Renal cortex interstitium (tissue), 11 donors: ENCODE data around the gene NCOR2. TPM values are rescaled to one million over a fixed set of nuclear protein-coding genes. Genes with fewer than 3 reads are reported as not detected.

ENCODE experiments used
- DNase-seq, 11 donors: peaks; one replicate each; pipeline ENCODE4 v3.0.0-alpha.2; 2013; ENCODE audit warnings: low read depth in 9 of 11, low spot score in 4 of 11; ENCODE audit errors: extremely low read depth in 1 of 11
- polyA plus RNA-seq, 3 donors: library from polyadenylated mRNA; unstranded; fragments of 120-200 nt; gene quantifications; one replicate each; pipeline ENCODE4 v1.2.1, GENCODE V29; 2013; ENCODE audit not compliant: insufficient read length in 3 of 3

The NCOR2 gene
- polyA plus RNA-seq, 3 donors = 62.7 to 106 (median 87.2) TPM

DNA sequence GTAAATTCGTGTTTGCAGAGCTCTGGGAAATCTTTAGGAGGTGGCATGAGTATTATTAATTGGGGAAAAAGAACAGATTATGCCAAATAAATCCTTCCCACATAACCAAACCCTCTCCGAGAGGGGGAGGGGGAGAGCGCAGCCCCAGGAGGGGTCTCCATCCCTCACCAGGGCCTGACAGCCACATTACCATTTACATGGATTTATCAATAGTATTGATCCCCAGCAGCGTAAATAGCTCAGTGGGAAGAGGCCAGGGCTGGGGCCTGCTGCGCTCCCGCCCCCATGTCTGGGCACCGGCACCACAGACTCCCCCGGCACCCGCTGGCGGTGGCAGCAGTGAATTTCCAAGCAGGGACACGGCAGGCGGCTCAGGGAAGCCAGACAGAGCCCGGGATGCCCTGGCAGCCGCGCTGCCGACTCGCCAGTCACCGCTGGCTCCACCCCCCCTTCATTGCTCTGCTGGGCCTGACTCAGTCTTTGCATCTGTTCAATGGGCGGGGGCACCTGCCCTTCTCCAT lies 2.4 kb downstream of the NCOR2 start:
- no peak for DNase-seq

DNA sequence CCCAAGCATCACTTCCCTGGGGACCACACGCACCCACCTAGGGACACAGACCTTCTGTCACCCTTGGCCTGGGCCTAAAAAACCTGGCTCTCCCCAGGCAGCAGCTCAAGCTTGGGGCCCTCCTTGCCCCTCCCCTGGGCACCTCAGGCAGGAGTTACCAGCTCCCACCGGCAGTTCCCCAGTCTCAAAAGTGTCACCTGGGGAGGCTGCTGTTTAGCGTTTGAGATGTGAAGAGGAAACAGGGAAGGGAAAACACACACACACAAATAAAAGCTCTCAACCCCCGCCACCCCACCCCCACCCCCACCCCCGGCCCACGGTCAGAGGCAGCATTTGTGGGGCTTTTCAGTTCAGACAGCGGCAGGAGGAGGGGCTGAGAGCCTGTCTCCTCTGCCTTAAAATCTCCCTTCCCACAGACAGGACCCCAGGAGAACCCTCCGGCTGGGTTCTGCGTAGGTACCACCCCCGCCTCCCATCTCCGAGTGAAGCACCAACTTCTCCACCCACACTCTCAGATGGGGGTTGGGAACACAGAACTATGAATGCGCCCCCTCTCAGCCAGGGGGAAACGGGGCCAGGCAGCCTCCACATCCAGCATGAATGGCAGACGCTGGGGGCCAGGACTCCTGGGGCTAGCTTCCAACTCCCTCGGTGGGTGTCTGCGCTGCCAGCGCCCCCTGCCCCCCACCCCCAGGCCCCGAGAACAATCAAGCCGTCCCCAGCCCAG lies 3.0 kb downstream of the NCOR2 start:
- DNase-seq = no peak

DNA sequence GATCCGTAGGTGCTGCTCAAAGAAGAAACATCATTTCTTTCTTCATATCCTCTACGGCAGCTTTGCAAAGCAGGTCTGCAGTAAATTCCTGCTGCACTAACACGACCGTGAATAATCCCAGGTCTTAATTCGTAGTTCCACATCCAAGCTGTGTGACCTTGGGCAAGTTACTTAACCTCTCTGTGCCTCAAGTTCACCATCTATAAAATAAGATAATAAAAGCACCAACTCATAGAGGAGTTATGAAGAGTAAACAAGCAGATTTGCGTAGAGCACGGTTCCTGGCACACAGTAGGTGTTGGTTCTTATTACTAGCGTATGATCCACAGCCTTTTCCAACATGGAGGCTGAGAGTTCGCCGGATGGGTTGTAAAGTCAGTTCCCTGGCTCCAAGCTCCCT lies 3.6 kb downstream of the NCOR2 start:
- no peak for DNase-seq

DNA sequence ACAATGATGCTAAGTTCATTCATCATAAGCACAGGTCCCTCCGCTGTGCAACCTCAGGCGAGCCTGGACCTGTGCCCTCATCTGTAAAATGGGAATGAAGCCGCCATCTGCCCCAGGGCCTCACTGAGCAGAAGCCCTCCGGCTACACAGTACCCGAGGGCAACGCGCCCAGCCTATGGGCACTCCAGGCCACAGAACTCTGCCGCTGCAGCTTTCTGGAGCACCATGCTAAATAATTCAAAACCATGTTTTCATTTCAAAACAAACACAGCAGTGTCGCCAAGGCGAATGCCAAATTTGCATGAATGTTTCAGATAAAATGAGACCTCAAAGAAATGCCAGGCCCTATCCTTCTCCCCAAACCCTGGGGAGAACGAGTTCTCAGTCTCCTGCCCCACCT lies 4.0 kb downstream of the NCOR2 start:
- DNase-seq = no peak

DNA sequence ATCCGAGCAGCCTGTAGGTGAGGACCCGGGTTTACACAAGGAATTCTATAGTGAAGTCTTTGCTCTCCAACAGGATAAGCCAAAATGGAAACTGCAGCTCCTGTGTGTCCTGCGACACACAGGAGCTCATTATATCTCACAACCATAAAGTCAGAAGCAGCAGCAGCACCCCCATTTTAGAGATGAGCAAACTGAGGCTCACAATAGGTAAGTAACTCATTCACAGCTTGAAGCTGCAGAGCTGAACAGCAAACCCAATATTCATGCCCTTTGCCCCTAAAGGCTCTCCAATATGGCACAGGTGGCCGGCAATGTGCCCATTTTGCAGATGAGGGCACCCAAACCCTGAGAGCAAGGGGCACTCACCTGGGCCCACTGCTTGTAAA lies 4.6 kb downstream of the NCOR2 start:
- DNase-seq = no peak

DNA sequence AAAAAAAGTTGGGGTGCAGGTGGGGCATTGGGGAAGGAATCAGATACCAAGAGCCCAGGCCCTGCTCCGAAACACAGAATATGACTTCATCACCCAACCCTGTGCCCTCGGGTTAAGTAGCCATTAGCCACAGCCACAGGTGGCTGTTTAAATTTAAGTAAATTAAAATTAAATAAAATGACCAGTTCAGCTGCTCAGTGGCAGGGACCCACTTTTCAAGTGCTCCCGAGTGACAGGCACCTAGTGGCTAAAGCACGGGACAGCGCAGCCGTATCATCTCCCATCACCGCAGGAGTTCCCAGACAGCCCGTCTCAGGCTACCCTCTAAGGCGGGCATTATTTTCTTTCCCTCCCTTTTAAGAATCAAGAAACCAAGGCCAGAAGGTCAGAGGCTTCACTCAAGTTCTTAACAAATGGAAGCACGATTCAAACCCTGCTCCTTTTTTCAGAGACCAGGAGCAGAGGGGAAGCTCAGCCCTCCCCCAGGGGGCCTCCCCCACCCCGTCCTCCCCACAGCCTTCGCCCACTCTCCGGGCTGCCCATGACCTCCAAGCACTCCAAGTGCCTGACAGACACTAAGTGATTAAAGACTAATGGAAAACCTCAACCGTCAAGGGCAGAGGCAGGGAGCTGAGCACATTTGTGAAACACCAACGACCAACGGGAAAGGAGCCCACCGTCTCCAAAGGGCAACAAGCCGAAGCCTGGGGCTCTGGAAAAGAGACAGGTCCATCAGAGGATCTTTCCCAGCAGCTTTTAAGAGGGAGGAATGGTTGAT lies 5.2 kb downstream of the NCOR2 start:
- no peak for DNase-seq

DNA sequence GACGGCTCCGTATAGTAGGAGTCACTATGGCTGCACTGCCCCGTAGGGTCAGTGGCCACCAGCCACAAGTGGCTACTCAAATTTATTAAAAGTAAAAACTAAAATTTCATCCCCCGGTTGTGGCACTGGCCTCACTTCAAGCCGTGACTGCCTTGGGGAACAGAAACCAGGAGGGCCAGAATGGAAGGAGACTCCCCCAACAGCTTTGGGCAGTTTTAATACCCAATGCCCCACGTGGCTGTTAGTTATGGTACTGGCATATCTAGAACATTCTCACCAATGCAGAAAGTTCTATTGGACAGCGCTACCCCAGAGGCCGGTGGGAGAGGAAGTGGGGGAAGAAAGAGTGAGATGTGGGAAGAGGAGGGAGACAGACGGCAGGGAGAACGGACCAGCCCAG lies 6.2 kb downstream of the NCOR2 start:
- no peak for DNase-seq

DNA sequence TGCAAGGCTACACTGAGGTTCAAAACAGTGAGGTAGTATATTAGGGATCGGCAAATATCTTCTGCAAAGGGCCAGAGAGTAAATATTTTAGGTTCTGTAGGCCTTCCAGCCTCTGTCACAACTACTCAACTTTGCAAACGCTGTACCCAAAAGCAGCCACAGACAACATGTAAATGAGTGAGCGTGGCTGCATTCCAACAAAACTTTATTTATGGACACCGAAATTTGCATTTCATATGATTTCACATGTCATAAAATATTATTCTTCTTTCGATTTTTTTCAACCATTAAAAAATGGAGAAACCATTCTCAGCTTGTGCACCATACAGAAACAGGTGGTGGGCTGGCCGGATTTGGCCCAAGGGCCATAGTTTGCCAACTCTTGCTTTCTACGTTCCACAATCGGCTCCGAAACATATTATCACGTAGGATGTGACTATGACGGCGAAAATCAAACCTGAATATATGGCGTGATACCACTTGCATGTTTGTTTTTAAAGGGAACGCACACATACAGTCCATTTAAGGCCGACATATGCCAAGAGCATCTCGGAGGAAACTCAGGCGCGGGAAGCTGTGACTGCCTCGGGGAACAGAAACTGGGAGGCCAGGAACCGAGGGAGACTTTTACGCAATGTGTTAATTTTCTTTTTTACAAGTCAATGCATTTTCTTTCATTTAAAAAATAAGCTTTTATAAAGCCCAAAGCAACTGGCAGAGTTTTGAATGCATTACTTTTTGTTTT lies 7.1 kb downstream of the NCOR2 start:
- no peak for DNase-seq

DNA sequence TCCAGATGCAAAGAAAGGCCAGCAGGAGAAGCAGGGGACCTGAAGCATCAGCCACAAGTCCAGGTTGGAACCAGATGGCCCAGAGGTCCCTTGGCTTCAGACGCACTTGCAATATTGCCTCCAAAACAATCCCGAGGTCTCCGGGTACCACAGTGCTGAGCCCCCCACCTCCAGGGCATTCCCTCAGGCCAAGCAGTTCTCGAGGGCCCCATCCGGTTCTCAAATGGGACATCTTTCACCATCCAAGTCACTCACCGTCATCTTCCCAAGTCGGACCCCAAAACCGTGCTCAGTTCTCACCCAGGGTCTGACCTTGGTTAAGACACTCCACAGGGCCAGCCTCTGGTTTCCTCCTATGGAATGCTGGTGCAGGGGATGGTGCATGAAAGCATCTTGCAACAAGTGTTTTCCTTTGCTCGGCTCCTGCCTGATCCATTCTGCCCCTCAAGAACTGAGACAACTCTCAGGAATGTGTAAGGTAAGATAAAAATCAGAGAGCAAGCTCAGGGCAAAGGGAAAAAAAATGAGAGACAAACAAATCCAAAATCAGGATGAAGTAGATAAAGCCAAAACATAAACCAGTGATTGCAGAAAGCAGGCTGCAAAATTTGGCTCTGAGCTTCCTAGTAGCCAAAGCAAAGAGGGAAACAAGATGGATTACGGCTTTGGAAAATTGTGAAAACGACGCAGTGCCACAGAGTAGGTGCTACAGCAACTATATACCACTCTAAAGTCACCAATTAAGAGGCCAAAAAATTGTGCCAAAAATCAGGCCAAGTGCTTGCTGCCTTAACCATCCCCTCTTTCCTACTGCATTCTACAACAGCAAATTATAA lies 8.0 kb downstream of the NCOR2 start:
- no peak for DNase-seq

DNA sequence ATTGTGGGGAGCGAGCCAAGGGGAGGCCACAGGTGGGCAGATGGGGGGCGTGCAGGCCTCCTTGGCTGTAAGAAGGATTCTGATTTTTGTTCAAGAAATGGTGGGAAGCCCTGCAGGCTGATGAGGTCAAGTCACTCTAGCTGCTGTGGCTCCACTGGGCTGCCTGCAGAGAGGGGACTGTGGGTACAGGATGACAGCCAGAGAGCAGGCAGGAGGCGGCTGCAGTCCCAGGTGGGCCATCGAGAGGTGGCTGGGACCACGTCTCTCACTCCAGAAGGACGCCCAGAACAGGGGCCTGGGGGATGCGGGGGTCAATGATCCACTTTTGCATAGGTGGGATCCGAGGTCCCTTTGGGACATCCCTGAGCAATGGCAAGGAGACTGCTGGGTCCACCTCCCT lies 9.1 kb downstream of the NCOR2 start:
- DNase-seq = no peak

DNA sequence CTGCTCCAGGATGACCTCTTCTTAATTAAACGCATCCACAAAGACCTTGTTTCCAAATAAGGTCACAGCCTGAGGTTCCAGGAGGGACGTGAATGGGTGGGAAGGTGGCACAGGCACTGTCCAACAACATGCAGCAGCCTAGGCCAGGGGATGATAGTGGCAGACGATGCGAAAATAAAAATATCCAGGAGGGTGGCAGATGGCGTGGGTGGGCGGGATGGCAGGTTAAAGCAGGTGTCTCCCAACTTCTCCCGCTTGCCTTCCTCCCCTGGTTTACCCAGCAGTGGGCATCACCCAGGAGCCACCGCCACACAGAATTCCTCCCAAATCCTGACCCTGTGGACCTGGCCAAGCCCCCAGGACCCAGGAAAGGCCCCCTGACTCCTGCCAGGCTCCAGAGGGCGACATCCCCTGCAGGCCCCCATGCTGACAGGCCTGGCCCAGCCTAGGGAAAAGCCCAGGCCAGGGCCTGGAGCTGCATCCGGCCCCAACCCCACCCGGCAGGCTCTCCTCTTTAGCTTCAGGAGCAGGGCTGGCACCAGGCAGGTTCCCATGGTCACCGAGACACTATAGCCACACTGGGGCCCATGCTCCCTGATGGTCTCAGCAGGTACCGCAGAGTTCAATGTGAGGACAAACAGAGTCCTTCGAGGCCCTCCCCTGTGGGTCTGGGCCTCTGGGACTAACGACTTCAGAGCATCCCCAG lies 9.7 kb downstream of the NCOR2 start:
- DNase-seq = no peak

DNA sequence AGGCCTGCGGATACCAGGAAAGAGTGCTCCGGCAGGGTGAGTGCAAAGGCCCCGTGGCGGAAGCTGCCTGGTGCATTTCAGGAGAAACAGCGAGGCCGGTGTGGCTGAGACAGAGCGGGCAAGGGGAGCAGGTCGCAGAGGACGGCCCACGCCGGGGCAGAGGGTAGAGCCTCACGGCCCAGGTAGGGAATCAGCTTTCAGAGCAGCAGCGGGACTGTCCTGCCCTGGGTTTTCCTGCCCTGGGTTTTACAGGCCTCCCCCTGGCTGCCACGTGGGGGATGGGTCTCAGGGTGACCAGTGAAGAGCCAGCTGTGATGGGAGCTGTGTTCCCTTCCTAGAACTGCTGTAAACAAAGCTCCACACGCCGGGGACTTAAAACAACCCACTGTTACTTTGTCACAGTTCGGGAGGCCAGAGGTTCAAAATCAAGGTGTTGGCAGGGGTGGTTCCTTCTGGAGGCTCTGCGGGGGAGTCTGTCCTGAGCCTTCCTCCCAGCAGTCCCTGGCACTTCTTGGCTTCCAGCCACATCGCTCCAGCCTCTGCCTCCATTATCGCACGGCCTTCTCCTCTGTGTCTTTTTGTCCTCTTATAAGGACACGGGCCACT lies 10.4 kb downstream of the NCOR2 start:
- DNase-seq = no peak

DNA sequence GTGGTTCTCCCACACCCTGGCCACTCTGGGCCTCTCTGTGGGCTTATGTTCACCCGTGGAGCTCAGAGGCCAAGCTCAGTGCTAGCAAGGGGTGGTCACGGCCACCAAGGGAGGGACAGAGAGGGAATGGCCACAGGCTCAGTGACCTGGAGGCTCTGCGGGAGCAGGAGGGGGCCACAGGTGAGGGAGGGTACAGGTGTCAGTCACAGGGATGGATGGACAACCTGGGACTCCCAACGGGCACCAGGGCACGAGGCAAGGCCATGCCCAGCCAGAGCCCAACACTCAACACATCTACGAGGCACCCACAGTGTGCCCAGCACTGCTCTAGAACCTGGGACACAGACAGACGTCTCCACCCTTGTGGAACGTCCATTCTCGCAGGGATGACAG lies 11.3 kb downstream of the NCOR2 start:
- DNase-seq = no peak

DNA sequence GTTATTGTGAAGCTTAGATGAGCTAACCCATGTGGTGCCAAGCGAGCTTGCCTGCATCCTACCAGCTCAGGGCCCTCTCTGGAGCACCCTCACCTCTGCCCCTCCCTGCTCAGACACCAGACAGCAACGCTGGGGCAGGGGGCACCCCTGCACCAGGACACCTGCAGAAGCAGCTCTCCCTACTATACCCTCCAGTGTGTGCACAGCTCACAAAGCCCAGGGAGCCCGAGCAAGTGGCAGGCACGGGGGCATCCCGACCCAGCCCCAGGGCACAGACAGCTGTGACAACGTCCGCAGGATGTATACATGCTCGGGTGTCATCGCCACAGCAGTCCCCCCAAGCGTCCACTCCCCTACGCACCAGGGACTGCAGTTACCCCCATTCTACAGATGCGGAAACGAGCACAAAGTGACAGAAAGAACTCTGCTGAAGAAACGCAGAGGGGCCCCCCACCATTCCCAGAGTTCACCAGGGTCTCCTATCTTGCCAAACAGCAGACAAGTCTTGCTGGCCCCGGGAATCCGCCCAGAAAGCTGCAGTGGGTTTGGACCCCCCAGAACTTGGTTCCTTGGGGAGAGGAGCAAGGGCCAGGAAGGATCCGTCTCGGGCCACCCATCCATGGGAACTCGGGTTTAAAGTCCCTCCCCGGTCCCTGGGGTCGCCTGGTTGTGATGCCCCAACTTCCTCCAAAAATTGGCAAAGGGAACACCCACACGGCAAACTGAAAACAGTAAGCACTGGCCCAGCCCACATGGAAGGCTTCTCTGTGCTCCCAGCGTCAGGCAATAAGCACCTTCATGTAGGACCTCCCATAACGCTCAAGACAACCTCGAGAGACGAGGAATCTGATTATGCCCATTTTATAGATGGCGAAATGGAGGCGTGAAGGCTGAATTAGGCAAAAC lies 12.0 kb downstream of the NCOR2 start:
- DNase-seq = no peak

DNA sequence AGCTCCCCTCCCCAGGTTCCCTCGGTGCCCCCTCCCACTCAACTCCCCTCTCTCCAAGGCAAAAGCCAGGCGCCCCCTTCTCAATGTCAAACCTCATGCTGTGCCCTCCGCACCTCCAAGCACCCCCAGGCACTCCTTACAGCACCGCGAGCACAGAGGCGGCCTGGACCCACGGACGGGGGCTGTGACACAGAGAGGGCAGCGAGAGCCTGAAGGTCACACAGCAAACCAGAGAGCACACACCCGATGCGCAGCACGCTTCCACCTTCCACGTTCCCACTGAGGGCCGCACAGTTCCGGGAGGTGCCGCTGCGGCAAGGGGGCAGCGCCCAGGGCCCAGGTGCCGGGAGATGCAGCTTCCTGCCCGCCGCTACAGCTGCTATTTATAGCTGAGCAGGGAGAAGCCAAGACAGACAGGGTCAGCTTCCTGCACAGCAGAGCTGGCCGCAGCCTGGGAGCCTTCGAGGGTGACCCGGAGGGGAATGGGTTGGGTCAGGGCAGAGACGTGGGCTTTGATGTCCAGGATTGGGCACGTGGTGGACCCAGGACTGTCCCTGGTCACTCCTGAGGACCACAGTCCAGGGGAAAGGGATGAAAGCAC lies 12.9 kb downstream of the NCOR2 start:
- DNase-seq = no peak

DNA sequence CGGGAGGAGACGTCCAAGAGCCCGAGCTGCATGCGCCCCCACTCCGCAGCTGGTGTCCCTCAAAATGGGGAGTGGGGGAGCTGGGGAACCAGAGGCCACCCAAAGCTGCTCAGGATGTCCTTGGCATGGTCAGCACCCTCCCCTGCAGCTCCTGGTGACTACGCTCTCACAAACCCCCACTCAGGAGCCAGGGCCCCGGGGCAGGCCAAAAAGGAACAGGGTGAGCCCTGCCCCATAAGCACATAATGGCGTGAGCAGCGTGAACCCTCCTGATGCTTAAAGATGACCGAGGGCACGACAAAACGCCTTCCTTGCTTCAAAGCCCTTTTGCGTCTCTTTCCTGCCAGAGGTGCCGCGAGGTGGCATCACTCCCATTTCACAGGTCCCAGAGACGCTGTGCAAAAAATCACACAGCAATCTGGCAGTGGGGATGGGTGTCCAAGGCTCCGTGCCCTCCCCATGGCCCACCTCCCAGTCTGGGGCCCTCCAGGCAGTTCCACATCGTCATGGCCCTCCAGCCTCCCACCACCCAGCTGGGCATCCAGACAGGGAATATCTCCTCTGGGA lies 13.5 kb downstream of the NCOR2 start:
- DNase-seq = no peak
